ENCODE measurements around the gene RSPRY1.
"Not testable (repeated sequence)": the region's sequence is repeated elsewhere in the genome, so short reads cannot be mapped to it uniquely, and the experiment has no call there.

Gene RSPRY1

DNA sequence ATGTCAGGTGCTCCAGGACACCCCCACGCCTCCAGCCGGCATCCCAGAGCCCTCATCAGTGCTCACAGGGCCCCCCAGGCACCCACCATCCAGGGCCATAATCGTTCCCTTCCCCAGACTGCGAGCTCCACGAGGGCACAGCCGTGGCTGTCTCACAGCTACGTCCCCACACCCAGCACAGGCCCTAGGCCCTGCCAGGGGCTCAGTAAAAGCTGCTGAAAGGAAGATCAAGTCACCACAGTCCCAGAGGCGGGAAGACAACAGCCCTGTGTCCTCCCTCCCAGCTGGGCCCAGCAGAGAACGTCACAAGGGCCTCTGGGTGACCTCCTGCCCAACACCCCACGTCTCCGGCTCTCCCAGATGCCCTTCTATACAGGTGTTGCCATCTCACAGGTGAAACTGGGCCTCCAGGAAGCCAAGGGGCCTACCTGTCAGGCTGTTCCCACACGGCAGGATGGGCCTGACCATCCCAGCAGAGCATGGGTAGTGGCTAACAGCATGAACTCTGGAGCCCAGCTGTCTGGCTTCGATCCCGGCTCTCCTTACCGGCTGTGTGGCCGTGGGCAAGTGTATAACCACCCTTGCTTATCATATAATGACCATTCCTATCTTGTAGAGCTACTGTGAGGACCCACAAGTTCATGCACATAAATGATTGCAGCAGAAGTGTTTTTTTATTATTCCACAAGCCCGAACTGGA is 76.9 kb downstream of the RSPRY1 start:
- DNase-seq (ENCODE audit: low read depth), result no peak
- no peak overlapping the region for H3K4me3 ChIP-seq (ENCODE audit: low read length)

GRCh38 chr16:57263541-57264351 is 77.6 kb downstream of the RSPRY1 start:
- no peak for TF ChIP-seq CTCF (conservative IDR thresholded peaks at IDR 0.05; ENCODE audit: low read depth, low read length)
- DNase-seq (ENCODE audit: low read depth), result no peak
- H3K4me3 ChIP-seq (ENCODE audit: low read length), result no peak overlapping the region

More for the DNA sequence above, 76.9 kb downstream of the RSPRY1 start:
- TF ChIP-seq CTCF (conservative IDR thresholded peaks at IDR 0.05; ENCODE audit: low read depth, low read length), result no peak

GRCh38 chr16:57264381-57264780 is 78.3 kb downstream of the RSPRY1 start:
- no peak for DNase-seq (ENCODE audit: low read depth)
- TF ChIP-seq CTCF (conservative IDR thresholded peaks at IDR 0.05; ENCODE audit: low read depth, low read length), result no peak
- H3K4me3 ChIP-seq (ENCODE audit: low read length), result no peak overlapping the region

DNA sequence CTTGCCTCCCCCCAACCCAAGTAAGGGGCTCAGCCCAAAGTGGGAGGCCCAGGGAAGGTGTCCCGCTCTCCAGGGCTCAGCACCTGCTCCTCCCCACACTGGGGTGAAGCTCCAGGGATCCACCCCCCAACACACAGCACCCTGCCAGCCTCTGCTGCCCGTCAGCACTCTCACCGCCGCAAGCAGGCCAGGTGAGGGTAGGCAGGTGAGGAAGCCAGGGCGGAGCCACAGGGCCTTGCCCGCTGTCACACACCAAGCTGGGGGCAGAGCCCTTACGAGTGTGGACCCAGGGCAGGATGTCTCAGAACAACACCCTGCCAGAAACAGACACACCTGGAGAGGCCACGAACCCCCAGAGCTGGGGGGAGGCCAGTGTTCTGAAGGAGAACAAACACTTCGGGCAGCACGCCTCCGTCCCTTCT is 78.8 kb downstream of the RSPRY1 start:
- H3K4me3 ChIP-seq (ENCODE audit: low read length), result no peak overlapping the region
- no peak for TF ChIP-seq CTCF (conservative IDR thresholded peaks at IDR 0.05; ENCODE audit: low read depth, low read length)
- DNase-seq (ENCODE audit: low read depth), result no peak

DNA sequence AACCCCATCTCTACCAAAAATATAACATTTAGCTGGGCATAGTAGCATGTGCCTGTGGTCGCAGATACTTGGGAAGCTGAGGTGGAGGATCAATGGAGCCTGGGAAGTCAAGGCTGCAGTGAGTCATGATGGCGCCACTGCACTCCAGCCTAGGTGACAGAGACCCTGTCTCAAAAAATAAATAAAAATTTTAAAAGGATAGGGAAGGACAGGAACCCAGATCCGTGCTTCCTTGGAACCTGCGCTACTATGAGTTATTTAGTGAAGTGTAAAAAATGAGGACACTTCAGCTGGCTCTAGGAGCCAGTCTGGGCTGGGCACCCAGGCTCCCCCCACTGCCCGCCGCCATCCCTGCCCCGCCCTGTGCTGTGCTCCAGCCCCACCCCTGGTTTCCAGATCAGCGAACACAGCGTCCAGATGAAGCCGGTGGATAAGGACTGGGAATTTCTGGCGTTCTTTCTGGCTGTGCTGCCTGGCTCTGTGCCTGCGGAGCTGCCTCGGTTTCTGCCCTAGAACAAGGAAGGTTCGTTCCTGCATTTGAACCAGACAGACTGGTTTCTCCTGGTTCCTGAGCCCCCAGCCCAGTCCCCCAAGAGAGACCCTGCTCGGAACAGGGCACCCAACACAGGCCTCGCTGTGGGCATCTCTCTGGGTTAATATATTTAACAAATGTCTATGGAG is 79.9 kb downstream of the RSPRY1 start:
- no peak overlapping the region for H3K4me3 ChIP-seq (ENCODE audit: low read length)
- no peak for TF ChIP-seq CTCF (conservative IDR thresholded peaks at IDR 0.05; ENCODE audit: low read depth, low read length)
- no peak for DNase-seq (ENCODE audit: low read depth)

DNA sequence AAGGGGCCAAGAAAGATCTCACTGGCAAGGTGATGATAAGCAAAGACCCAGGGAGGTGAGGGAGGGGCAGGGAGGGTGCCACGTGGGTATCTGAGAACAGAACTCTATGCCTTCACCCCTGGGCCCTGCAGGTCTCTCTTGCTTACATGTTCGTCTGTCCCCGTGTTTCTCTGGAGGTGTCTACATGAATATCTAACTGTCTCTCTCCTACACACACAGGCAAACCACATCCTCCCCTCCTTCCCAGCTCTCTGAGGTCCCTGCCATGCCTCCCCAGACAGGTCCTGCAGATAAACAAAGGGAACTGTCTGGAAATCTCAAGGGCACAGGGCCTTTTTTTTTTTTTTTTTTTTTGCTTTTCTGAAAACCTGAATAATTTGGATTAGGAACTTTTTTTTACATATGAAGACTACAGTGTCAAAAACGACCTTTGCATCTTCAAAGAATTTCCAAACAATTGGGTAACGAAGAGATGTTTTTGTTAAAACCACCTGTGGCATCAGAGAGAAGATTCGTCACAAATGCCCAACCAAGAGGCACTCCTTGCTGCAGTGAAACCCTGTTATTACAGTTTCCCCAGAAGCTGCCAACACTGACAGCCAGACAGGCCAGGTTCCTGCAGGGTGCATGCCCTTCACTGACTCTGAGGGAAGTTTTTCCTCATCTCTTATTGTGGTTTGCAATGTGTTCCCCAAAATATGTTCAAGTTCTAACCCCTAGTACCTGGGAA is 80.6 kb downstream of the RSPRY1 start:
- H3K4me3 ChIP-seq (ENCODE audit: low read length), result no peak overlapping the region
- no peak for TF ChIP-seq CTCF (conservative IDR thresholded peaks at IDR 0.05; ENCODE audit: low read depth, low read length)
- no peak for DNase-seq (ENCODE audit: low read depth)

DNA sequence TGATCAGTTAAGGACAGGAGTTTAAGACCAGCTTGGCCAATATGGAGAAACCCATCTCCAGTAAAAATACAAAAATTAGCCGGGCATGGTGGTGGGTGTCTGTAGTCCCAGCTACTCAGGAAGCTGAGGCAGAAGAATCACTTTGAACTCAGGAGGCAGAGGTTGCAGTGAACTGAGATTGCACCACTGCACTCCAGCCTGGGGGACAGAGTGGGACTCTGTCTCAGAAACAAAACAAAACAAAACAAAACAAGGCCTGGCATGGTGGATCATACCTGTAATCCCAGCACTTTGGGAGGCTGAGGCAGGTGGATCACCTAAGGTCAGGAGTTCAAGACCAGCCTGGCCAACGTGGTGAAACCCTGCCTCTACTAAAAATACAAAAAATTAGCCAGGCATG is 81.2 kb downstream of the RSPRY1 start:
- H3K4me3 ChIP-seq (ENCODE audit: low read length); DNase-seq (ENCODE audit: low read depth): not testable (repeated sequence)

All from retinal pigment epithelial cell (primary cell).